HEK293 (cell line): ENCODE measurements around the gene CLCF1.

ENCODE experiments used
- BCL11A ChIP-seq: fragments of 450-650 bp; formaldehyde crosslinking; IDR thresholded peaks from 2 replicates; pipeline ENCODE4 v1.5.1; 2016; ENCODE audit warnings: low read depth, missing biosample characterization, missing genetic modification characterization
- RBAK ChIP-seq: fragments of 450-650 bp; formaldehyde crosslinking; IDR thresholded peaks from 2 replicates; pipeline ENCODE4 v1.5.1; 2016; ENCODE audit warnings: missing biosample characterization, missing genetic modification characterization
- SCRT2 ChIP-seq: fragments of 450-650 bp; formaldehyde crosslinking; IDR thresholded peaks from 2 replicates; pipeline ENCODE4 v1.5.1; 2016; ENCODE audit warnings: missing biosample characterization, missing genetic modification characterization
- ZBTB48 ChIP-seq: fragments of 450-650 bp; formaldehyde crosslinking; IDR thresholded peaks from 2 replicates; pipeline ENCODE4 v1.5.1; 2016; ENCODE audit warnings: missing biosample characterization, missing genetic modification characterization
- ZFP3 ChIP-seq: fragments of 450-650 bp; formaldehyde crosslinking; IDR thresholded peaks from 2 replicates; pipeline ENCODE4 v1.5.1; 2016; ENCODE audit warnings: low read depth, missing biosample characterization, missing genetic modification characterization
- ZNF274 ChIP-seq, 2 experiments: fragments of 200-500 bp in 1 of 2; fragments of 450-650 bp in 1 of 2; sonication (Bioruptor generic) in 1 of 2; formaldehyde crosslinking in 1 of 2; IDR thresholded peaks; 2 replicates each; pipeline versions ENCODE4 v1.5.1 to v1.6.1; 2014 to 2016; ENCODE audit warnings: borderline replicate concordance in 1 of 2, inconsistent platforms in 1 of 2, low read length in 1 of 2, missing biosample characterization in 1 of 2, missing genetic modification characterization in 1 of 2
- ZNF391 ChIP-seq: fragments of 450-650 bp; formaldehyde crosslinking; IDR thresholded peaks from 2 replicates; pipeline ENCODE4 v1.5.1; 2016; ENCODE audit warnings: low read depth, missing biosample characterization, missing genetic modification characterization, borderline replicate concordance
- ZNF521 ChIP-seq: fragments of 450-650 bp; formaldehyde crosslinking; IDR thresholded peaks from 2 replicates; pipeline ENCODE4 v1.5.1; 2017; ENCODE audit warnings: missing biosample characterization, mild to moderate bottlenecking, missing genetic modification characterization
- ZNF596 ChIP-seq: fragments of 450-650 bp; IDR thresholded peaks from 2 replicates; pipeline ENCODE4 v1.5.0; 2018; ENCODE audit warnings: missing biosample characterization, mild to moderate bottlenecking, missing genetic modification characterization, moderate library complexity
- TF ChIP-seq, protein P1 (sequence below): fragments of 450-650 bp; formaldehyde crosslinking; IDR thresholded peaks from 2 replicates; pipeline ENCODE4 v1.5.1; 2016; ENCODE audit warnings: missing biosample characterization, missing genetic modification characterization
- TF ChIP-seq, protein P2 (sequence below): fragments of 450-650 bp; formaldehyde crosslinking; IDR thresholded peaks from 2 replicates; pipeline ENCODE4 v1.5.1; 2016; ENCODE audit warnings: missing biosample characterization, missing genetic modification characterization
- TF ChIP-seq, protein P3 (sequence below): fragments of 450-650 bp; formaldehyde crosslinking; IDR thresholded peaks from 2 replicates; pipeline ENCODE4 v1.5.1; 2016; ENCODE audit warnings: missing biosample characterization, missing genetic modification characterization, borderline replicate concordance
- TF ChIP-seq, protein P4 (sequence below): IDR thresholded peaks from 2 replicates; pipeline ENCODE4 v1.6.1; 2011; ENCODE audit warnings: mild to moderate bottlenecking, low read depth, low read length, borderline replicate concordance
- TF ChIP-seq, protein P5 (sequence below): fragments of 450-650 bp; formaldehyde crosslinking; conservative IDR thresholded peaks from 2 replicates; pipeline ENCODE4 v1.5.1; 2016; ENCODE audit warnings: low read depth, missing biosample characterization, missing genetic modification characterization
- TF ChIP-seq, protein P6 (sequence below): fragments of 450-650 bp; formaldehyde crosslinking; IDR thresholded peaks from 2 replicates; pipeline ENCODE4 v1.5.1; 2017; ENCODE audit warnings: missing biosample characterization, missing genetic modification characterization

CLCF1 gene

DNA sequence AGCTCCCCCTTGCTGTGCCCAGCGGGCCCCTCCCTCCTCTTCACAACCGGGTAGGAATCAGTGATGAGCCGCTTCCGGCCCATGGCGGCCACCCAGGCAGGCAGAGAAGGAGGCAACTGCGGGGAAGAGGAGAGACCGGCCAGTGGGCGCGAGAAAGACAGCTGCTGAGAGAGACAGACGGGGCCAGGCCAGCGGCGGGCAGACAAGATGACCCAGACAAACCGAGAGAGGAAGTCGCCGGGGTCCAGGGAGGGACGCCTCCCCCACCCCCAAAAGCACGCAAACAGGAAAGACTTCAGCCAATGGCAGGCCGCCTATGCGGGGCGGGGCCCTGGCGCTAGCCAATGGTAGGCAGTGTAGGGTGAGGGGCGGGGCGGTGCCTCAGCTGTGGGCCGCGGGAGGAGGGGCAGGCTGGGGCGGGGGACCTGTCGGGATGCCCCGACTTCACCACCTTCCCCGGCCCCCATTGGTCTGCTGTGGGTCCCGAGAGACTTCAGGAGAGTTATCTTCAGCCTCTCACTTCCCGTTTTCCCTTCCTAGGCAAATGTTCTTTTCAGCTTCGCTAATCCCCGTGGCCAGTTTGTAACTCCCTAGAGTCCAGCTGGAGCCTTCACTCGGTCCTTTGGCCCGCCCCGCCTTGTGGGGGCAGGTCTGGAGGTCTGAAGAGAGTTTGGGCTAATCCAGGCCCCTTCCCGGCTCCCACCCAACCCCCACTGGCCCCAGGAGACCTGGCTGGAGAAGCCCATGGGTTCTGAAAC lies 19.9 kb downstream of the CLCF1 start, which contains the start of gene POLD4 (continued):
- TF ChIP-seq ZFP3 (tag by site-specific recombination) (no peak), ZBTB48 (tag by site-specific recombination) (no peak), ZNF391 (tag by site-specific recombination) (no peak), ZNF521 (no peak), SCRT2 (peak; percentile 27), ZNF596 (tag by site-specific recombination) (no peak), RBAK (tag by site-specific recombination) (no peak), BCL11A (tag by site-specific recombination) (no peak), ZNF274 (IDR thresholded peaks at IDR 0.05; ENCODE audit: low read length) (no peak), ZNF274 (tag by site-specific recombination; IDR thresholded peaks at IDR 0.05; ENCODE audit: borderline replicate concordance) (no peak)
- TF ChIP-seq, protein P1, sequence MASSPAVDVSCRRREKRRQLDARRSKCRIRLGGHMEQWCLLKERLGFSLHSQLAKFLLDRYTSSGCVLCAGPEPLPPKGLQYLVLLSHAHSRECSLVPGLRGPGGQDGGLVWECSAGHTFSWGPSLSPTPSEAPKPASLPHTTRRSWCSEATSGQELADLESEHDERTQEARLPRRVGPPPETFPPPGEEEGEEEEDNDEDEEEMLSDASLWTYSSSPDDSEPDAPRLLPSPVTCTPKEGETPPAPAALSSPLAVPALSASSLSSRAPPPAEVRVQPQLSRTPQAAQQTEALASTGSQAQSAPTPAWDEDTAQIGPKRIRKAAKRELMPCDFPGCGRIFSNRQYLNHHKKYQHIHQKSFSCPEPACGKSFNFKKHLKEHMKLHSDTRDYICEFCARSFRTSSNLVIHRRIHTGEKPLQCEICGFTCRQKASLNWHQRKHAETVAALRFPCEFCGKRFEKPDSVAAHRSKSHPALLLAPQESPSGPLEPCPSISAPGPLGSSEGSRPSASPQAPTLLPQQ (tag by site-specific recombination) = peak; percentile 52; the same call in 1 of the 2 replicates
- TF ChIP-seq, protein P2, sequence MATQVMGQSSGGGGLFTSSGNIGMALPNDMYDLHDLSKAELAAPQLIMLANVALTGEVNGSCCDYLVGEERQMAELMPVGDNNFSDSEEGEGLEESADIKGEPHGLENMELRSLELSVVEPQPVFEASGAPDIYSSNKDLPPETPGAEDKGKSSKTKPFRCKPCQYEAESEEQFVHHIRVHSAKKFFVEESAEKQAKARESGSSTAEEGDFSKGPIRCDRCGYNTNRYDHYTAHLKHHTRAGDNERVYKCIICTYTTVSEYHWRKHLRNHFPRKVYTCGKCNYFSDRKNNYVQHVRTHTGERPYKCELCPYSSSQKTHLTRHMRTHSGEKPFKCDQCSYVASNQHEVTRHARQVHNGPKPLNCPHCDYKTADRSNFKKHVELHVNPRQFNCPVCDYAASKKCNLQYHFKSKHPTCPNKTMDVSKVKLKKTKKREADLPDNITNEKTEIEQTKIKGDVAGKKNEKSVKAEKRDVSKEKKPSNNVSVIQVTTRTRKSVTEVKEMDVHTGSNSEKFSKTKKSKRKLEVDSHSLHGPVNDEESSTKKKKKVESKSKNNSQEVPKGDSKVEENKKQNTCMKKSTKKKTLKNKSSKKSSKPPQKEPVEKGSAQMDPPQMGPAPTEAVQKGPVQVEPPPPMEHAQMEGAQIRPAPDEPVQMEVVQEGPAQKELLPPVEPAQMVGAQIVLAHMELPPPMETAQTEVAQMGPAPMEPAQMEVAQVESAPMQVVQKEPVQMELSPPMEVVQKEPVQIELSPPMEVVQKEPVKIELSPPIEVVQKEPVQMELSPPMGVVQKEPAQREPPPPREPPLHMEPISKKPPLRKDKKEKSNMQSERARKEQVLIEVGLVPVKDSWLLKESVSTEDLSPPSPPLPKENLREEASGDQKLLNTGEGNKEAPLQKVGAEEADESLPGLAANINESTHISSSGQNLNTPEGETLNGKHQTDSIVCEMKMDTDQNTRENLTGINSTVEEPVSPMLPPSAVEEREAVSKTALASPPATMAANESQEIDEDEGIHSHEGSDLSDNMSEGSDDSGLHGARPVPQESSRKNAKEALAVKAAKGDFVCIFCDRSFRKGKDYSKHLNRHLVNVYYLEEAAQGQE = no peak
- TF ChIP-seq, protein P3, sequence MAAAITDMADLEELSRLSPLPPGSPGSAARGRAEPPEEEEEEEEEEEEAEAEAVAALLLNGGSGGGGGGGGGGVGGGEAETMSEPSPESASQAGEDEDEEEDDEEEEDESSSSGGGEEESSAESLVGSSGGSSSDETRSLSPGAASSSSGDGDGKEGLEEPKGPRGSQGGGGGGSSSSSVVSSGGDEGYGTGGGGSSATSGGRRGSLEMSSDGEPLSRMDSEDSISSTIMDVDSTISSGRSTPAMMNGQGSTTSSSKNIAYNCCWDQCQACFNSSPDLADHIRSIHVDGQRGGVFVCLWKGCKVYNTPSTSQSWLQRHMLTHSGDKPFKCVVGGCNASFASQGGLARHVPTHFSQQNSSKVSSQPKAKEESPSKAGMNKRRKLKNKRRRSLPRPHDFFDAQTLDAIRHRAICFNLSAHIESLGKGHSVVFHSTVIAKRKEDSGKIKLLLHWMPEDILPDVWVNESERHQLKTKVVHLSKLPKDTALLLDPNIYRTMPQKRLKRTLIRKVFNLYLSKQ (tag by site-specific recombination) = no peak
- TF ChIP-seq, protein P4, sequence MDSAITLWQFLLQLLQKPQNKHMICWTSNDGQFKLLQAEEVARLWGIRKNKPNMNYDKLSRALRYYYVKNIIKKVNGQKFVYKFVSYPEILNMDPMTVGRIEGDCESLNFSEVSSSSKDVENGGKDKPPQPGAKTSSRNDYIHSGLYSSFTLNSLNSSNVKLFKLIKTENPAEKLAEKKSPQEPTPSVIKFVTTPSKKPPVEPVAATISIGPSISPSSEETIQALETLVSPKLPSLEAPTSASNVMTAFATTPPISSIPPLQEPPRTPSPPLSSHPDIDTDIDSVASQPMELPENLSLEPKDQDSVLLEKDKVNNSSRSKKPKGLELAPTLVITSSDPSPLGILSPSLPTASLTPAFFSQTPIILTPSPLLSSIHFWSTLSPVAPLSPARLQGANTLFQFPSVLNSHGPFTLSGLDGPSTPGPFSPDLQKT = no peak
- TF ChIP-seq, protein P5, sequence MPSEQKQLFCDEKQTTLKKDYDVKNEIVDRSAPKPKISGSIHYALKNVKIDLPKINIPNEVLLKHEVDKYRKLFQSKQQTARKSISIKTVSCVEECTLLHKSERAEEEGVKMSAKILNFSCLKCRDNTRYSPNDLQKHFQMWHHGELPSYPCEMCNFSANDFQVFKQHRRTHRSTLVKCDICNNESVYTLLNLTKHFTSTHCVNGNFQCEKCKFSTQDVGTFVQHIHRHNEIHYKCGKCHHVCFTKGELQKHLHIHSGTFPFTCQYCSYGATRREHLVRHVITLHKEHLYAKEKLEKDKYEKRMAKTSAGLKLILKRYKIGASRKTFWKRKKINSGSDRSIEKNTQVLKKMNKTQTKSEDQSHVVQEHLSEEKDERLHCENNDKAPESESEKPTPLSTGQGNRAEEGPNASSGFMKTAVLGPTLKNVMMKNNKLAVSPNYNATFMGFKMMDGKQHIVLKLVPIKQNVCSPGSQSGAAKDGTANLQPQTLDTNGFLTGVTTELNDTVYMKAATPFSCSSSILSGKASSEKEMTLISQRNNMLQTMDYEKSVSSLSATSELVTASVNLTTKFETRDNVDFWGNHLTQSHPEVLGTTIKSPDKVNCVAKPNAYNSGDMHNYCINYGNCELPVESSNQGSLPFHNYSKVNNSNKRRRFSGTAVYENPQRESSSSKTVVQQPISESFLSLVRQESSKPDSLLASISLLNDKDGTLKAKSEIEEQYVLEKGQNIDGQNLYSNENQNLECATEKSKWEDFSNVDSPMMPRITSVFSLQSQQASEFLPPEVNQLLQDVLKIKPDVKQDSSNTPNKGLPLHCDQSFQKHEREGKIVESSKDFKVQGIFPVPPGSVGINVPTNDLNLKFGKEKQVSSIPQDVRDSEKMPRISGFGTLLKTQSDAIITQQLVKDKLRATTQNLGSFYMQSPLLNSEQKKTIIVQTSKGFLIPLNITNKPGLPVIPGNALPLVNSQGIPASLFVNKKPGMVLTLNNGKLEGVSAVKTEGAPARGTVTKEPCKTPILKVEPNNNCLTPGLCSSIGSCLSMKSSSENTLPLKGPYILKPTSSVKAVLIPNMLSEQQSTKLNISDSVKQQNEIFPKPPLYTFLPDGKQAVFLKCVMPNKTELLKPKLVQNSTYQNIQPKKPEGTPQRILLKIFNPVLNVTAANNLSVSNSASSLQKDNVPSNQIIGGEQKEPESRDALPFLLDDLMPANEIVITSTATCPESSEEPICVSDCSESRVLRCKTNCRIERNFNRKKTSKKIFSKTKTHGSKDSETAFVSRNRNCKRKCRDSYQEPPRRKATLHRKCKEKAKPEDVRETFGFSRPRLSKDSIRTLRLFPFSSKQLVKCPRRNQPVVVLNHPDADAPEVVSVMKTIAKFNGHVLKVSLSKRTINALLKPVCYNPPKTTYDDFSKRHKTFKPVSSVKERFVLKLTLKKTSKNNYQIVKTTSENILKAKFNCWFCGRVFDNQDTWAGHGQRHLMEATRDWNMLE (tag by site-specific recombination) = no peak
- TF ChIP-seq, protein P6, sequence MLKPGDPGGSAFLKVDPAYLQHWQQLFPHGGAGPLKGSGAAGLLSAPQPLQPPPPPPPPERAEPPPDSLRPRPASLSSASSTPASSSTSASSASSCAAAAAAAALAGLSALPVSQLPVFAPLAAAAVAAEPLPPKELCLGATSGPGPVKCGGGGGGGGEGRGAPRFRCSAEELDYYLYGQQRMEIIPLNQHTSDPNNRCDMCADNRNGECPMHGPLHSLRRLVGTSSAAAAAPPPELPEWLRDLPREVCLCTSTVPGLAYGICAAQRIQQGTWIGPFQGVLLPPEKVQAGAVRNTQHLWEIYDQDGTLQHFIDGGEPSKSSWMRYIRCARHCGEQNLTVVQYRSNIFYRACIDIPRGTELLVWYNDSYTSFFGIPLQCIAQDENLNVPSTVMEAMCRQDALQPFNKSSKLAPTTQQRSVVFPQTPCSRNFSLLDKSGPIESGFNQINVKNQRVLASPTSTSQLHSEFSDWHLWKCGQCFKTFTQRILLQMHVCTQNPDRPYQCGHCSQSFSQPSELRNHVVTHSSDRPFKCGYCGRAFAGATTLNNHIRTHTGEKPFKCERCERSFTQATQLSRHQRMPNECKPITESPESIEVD = no peak
